Fibroblast of lung (primary cell): ENCODE data around the gene ZNF277.

Source experiments
- EZH2 ChIP-seq: IDR thresholded peaks from 2 replicates; pipeline ENCODE4 v1.5.1; 2012; ENCODE audit warnings: low read length, control low read depth, mild to moderate bottlenecking; ENCODE audit errors: missing control alignments
- TF ChIP-seq, protein P1 (sequence below), 2 donors: IDR thresholded peaks in 1 of 2; conservative IDR thresholded peaks in 1 of 2; 1 replicate in 1 of 2; 2 replicates in 1 of 2; pipeline ENCODE4 v1.5.1; 2011 to 2012; ENCODE audit warnings: low read length in 2 of 2, control low read depth in 1 of 2, inconsistent platforms in 1 of 2, low read depth in 1 of 2, mild to moderate bottlenecking in 1 of 2

DNA sequence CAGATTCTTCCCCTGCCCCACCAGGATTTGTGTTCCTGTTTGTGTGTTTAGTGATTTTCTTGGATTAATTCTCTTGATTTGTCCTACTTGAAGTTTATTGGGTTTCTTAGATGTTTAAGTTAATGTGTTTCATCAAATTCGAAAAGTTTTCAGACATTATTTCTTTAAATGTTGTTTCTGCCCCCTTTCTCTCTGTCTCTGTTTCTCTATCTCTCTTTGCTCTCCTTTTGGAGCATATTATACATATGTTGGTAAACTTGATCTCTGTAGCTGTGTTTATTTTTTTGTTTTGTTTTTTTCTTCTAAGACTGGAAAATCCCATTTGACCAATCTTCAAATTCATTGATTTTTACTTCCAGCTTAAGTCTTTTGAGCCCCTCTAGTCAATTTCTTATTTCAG, 115.6 kb downstream of the ZNF277 start:
- TF ChIP-seq, protein P1, sequence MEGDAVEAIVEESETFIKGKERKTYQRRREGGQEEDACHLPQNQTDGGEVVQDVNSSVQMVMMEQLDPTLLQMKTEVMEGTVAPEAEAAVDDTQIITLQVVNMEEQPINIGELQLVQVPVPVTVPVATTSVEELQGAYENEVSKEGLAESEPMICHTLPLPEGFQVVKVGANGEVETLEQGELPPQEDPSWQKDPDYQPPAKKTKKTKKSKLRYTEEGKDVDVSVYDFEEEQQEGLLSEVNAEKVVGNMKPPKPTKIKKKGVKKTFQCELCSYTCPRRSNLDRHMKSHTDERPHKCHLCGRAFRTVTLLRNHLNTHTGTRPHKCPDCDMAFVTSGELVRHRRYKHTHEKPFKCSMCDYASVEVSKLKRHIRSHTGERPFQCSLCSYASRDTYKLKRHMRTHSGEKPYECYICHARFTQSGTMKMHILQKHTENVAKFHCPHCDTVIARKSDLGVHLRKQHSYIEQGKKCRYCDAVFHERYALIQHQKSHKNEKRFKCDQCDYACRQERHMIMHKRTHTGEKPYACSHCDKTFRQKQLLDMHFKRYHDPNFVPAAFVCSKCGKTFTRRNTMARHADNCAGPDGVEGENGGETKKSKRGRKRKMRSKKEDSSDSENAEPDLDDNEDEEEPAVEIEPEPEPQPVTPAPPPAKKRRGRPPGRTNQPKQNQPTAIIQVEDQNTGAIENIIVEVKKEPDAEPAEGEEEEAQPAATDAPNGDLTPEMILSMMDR (conservative IDR thresholded peaks at IDR 0.05 in 1 of 2, IDR thresholded peaks at IDR 0.05 in 1 of 2; ENCODE audit: low read depth in 1 of 2, low read length in 2 of 2), result no peak
- TF ChIP-seq EZH2, result no peak
